ENCODE measurements around the gene ATXN7L3. TPM values are rescaled to one million over a fixed set of nuclear protein-coding genes. Genes with fewer than 3 reads are reported as not detected.
A peak's percentile ranks its signal among the peaks of the same experiment; 100 is the strongest.
"Not testable (repeated sequence)": the region's sequence is repeated elsewhere in the genome, so short reads cannot be mapped to it uniquely, and the experiment has no call there.

The ATXN7L3 gene, protein sequence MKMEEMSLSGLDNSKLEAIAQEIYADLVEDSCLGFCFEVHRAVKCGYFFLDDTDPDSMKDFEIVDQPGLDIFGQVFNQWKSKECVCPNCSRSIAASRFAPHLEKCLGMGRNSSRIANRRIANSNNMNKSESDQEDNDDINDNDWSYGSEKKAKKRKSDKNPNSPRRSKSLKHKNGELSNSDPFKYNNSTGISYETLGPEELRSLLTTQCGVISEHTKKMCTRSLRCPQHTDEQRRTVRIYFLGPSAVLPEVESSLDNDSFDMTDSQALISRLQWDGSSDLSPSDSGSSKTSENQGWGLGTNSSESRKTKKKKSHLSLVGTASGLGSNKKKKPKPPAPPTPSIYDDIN
- 10 to 100 TPM; 32.3 to 59.2 (median 50.3) TPM for total RNA-seq

DNA sequence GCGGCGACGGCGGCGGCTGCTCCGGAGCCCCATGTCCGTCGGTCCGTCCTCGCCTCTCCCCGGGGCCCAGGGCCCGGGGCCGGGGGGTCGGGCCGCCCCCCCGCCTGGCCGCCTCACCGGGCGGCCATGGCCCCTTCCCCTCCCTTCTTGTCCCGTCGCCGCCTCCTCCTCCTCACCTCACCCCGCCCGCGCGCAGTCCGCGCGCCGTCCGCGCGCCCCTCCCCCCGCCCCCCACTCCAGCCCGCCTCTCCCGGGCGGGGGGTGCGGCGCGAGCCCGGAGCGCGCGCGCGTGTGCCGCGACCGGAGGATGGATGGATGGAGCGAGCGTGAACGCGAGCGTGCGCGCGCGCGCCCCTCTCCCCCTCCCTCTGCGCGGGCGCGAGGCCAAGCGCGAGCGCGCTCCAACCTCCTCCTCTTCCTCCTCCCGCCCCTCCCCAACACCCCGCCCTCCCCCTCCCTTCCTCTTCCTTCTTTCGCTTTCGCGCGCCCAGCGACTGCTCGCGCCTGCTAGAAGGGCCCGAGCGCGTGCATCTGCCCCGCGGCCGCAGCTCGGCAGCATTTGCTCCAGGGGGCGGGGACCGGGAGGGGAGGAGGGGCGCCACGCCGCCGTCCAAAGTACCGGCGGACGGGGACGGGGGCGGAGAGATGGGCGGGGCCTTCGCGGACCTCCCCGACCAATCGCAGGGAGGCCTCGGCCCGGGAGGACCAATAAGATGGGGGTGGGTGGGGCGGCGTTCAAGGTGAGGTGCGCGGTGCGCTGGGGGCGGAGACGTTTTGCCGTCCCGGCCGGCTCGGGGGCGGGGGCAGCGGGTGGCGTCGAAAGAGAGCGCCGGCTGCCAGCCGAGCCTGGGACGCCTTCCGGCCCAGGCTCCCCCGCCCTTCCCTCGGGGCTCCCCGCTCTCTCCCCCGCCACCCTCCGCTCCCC lies at the start of gene ATXN7L3:
Gene ATXN7L3 (minus strand): TSS at position 332 of the 925 bp plus-strand sequence. CDS start 1,814 bp downstream, outside the sequence.
- in situ Hi-C loops (cut with MboI; ENCODE audit: low pct_unique_long_range_greater_than_20kb in 2 of 9, low sequenced_read_pairs in 9 of 9, unreplicated experiment in 9 of 9): loop anchor here in 3 of 9 experiments (25.0 kb wide), 1 partner anchor 137 kb away; the partner anchor contains the start of gene GRN (in 3 of the 3)
- Histone ChIP-seq H3K4me3 (peak within 1 kb of the TSS; percentile 70 to 99 (median 86)), H3K27ac (peak within 1 kb of the TSS; percentile 97 to 98), H3K4me1 (replicated peaks in 1 of 2) (peaks cover 15 to 16% of the 10 kb centered on the region in 2 donors)
- no CpG with 5 or more reads among the region's 126 CpGs for WGBS, 10 experiments
- ATAC-seq (replicated peaks in 6 of 8): peak; percentile 64 to 85 (median 78)

DNA sequence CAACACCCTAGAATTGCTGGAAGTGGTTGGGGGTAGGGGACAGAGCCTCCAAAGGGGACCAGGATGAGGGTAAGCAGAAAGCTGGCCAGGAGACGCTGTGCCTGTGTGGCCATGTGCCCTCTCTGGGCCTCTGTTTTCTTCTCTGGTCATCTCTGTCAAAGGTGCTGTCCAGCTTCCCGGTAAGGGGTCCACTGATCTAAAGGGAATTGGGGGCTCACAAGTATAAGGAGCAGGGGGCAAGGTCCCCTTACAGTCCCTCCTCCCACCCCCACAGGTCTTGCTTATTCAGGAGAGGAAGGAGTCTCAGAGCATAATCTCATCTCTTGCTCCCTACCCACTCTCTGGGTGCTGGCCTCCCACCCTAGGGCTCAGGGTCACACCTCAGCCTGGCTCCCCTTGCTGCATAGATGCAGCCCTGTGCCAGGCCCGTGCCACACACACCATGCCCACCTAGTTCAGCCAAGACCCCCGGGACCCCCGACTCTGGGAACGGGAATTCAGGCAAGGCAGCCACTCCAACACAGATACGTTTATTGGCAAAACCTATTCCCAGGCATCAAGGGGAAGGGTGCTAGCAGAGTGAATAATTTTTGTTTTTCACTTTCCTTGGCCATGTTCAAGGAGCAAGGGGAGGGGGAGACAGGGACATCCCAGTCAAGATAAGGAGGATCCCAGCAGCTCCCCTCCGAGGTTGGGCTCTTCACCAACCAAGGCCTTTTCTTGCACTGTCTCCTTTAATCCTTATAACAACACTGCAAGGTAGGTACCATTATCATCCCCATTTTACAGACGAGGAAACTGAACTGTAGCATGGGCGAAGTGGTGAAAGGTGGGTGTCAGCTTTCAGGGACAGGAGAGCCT lies 48.4 kb upstream of the ATXN7L3 start:
- peak in 1 of 8 experiments; percentile 44 for ATAC-seq (replicated peaks in 6 of 8)
- H3K27ac ChIP-seq: no peak overlapping the region
- 17 to 92% (median 83%) methylated on average over 2 to 4 of the region's 10 CpGs; no CpG with 5 or more reads in 6 of the 10 experiments for WGBS, 10 experiments
- peaks cover 0 to 6% of the 10 kb centered on the region in 2 donors for H3K4me1 ChIP-seq (replicated peaks in 1 of 2)
- H3K4me3 ChIP-seq: no peak overlapping the region
- in situ Hi-C loops (cut with MboI; ENCODE audit: low pct_unique_long_range_greater_than_20kb in 2 of 9, low sequenced_read_pairs in 9 of 9, unreplicated experiment in 9 of 9): no loop called here

DNA sequence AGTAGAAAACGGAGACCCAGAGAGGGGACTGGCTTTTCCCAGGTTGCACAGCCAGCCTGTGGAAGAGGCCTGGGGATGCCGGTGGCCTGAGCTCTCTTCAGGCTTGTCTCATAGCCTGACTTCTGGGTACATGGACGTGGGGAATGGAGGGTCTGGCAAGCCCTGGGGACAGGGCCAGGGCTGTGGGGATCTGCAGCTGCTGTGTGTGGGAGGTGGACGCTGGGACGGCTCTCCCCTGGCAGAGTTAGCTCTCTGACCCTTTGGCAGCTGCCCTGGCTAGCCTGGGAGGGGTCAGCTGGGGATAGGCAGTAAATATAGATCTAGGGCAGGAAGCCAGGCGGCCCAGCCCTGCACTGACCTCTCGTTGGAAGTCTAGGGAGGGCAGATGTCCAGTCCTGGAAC lies 47.8 kb upstream of the ATXN7L3 start:
- ATAC-seq (replicated peaks in 6 of 8): peak in 2 of 8 experiments; percentile 84 to 92
- Histone ChIP-seq H3K4me3 (no peak overlapping the region), H3K4me1 (replicated peaks in 1 of 2) (peaks cover 0 to 6% of the 10 kb centered on the region in 2 donors), H3K27ac (no peak overlapping the region)
- in situ Hi-C loops (cut with MboI; ENCODE audit: low pct_unique_long_range_greater_than_20kb in 2 of 9, low sequenced_read_pairs in 9 of 9, unreplicated experiment in 9 of 9): no loop called here
- 46 to 100% (median 78%) methylated on average over 1 to 2 of the region's 7 CpGs; no CpG with 5 or more reads in 6 of the 10 experiments for WGBS, 10 experiments

DNA sequence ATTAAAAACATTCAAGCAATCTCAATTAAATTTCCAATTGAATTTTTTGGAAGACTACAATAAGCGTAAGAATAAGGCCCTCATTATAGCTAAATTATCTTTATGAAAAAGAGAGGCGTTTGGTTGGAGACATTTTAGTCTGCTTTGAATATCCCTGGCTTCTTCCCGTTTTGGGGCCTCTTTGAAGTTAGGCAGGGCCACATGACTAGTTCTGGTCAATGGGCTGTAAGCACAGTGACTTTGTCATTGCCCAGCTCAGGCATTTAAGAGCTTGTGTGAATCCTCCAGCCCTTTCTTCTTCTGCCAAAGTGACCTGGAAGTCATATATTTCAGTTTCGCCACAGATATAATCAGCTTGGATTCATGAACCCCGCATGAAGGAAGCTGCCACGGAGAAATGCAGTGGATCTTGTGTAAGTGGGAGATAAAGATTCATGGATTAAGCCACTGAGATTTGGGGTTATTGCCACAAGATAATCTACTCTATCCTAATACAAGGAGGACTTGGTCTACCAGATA lies 41.5 kb upstream of the ATXN7L3 start:
- in situ Hi-C loops (cut with MboI; ENCODE audit: low pct_unique_long_range_greater_than_20kb in 2 of 9, low sequenced_read_pairs in 9 of 9, unreplicated experiment in 9 of 9): no loop called here
- no peak overlapping the region for H3K4me3 ChIP-seq
- no peak for ATAC-seq (replicated peaks in 6 of 8)
- H3K4me1 ChIP-seq (replicated peaks in 1 of 2): peaks cover 0 to 6% of the 10 kb centered on the region in 2 donors
- WGBS, 10 experiments: 36 to 88% (median 70%) methylated on average over 1 to 6 of the region's 6 CpGs
- H3K27ac ChIP-seq: no peak overlapping the region

DNA sequence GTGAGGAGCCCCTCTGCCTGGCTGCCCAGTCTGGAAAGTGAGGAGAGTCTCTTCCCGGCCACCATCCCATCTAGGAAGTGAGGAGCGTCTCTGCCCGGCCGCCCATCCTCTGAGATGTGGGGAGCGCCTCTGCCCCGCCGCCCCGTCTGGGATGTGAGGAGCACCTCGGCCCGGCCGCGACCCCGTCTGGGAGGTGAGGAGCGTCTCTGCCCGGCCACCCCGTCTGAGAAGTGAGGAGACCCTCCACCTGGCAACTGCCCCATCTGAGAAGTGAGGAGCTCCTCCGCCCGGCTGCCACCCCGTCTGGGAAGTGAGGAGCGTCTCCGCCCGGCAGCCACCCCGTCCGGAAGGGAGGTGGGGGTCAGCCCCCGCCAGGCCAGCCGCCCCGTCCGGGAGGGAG lies 38.2 kb upstream of the ATXN7L3 start:
- WGBS, 10 experiments: no CpG with 5 or more reads among the region's 28 CpGs
- in situ Hi-C loops (cut with MboI; ENCODE audit: low pct_unique_long_range_greater_than_20kb in 2 of 9, low sequenced_read_pairs in 9 of 9, unreplicated experiment in 9 of 9); ATAC-seq (replicated peaks in 6 of 8): not testable (repeated sequence)

DNA sequence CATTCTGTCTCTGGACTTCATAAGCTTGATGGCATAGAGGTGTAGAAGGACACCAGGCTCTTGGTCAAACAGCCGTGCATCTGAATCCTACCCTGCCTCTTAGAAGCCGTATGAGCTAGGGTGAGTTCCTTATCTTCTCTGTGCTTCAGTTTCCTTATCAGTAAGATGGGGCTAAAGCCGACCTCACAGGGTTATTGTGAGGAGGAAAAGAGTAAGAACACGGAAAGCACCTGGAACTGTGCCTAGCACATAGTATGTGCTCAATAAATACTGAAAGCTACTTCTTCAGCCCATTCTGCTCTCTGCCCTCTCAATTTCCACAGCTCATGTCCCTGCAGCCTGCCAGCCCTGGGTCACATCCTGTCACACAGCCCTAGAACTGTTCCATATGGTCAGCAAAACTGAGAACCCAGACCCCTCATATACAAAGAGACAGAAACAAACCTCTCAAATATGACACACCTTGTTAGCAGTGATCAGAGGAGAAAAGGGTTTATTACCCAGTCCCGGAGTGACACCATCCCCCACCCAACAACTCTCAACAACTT lies 36.8 kb upstream of the ATXN7L3 start:
- Histone ChIP-seq H3K4me3 (no peak overlapping the region), H3K4me1 (replicated peaks in 1 of 2) (no peaks in the 10 kb centered on the region), H3K27ac (no peak overlapping the region)
- in situ Hi-C loops (cut with MboI; ENCODE audit: low pct_unique_long_range_greater_than_20kb in 2 of 9, low sequenced_read_pairs in 9 of 9, unreplicated experiment in 9 of 9): no loop called here
- no peak for ATAC-seq (replicated peaks in 6 of 8)
- WGBS, 10 experiments: 0 to 100% (median 63%) methylated on average over 1 to 3 of the region's 5 CpGs; no CpG with 5 or more reads in 3 of the 10 experiments

More for the DNA sequence above, 38.2 kb upstream of the ATXN7L3 start:
- not testable (repeated sequence) for H3K27ac ChIP-seq; H3K4me1 ChIP-seq (replicated peaks in 1 of 2); H3K4me3 ChIP-seq

DNA sequence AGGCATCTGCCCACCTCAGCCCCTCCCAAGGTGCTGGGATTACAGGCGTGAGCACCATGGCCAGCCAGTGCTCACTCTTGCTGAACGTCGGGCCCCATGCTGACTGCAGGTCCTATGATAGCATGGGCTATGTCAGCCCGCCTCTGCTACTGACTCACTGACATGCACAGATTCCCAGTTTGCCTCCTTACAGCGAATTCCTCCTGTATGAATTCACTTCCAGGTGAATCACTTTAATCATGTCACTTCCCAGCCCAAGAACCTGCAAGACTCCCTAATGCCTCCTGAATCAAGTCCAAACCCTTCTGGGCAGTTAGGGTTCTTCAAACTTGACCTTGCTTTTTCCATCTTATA lies 35.9 kb upstream of the ATXN7L3 start:
- Histone ChIP-seq H3K4me1 (replicated peaks in 1 of 2) (no peaks in the 10 kb centered on the region), H3K27ac (no peak overlapping the region), H3K4me3 (no peak overlapping the region)
- in situ Hi-C loops (cut with MboI; ENCODE audit: low pct_unique_long_range_greater_than_20kb in 2 of 9, low sequenced_read_pairs in 9 of 9, unreplicated experiment in 9 of 9): no loop called here
- peak in 3 of 8 experiments; percentile 18 to 52 (median 41) for ATAC-seq (replicated peaks in 6 of 8)
- WGBS, 10 experiments: 14 to 83% (median 53%) methylated on average over 1 to 5 of the region's 5 CpGs; no CpG with 5 or more reads in 5 of the 10 experiments

DNA sequence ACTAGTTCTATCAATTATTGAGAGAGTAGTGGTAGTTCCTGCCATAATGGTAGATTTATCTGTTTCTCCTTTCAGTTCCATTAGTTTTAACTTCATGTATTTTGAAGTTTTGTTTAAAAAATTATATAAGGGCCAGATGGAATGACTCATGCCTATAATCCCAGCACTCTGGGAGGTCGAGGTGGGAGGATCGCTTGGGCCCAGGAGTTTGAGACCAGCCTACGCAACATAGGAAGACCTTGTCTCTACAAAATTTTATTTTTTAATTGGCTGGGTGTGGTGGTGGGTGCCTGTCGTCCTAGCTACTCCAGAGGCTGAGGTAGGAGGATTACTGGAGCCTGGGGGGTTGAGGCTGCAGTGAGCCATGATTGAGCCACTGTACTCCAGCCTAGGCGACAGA lies 33.9 kb upstream of the ATXN7L3 start:
- Histone ChIP-seq H3K4me3 (no peak overlapping the region), H3K4me1 (replicated peaks in 1 of 2) (no peaks in the 10 kb centered on the region), H3K27ac (no peak overlapping the region)
- in situ Hi-C loops (cut with MboI; ENCODE audit: low pct_unique_long_range_greater_than_20kb in 2 of 9, low sequenced_read_pairs in 9 of 9, unreplicated experiment in 9 of 9): no loop called here
- ATAC-seq (replicated peaks in 6 of 8): no peak
- WGBS, 10 experiments: 31 to 100% (median 78%) methylated on average over 1 to 5 of the region's 5 CpGs

DNA sequence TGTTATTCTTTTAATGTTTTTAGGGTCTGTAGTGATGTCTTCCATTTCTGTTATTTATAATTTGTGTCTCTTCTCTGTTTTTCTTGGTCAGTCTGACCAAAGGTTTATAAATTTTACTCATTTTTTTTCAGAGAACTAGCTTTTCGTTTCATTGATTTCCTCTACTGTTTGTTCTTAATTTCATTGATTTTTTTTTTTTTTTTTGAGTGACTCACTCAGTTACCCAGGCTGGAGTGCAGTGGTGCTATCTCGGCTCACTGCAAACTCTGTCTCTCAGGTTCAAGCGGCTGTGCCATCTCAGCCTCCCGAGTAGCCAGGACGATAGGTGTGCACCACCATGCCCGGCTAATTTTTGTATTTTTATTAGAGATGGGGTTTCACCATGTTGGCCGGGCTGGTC lies 32.4 kb upstream of the ATXN7L3 start:
- Histone ChIP-seq H3K4me3 (no peak overlapping the region), H3K27ac (no peak overlapping the region), H3K4me1 (replicated peaks in 1 of 2) (no peaks in the 10 kb centered on the region)
- WGBS, 10 experiments: 42 to 88% (median 76%) methylated on average over 1 to 7 of the region's 7 CpGs
- no peak for ATAC-seq (replicated peaks in 6 of 8)
- in situ Hi-C loops (cut with MboI; ENCODE audit: low pct_unique_long_range_greater_than_20kb in 2 of 9, low sequenced_read_pairs in 9 of 9, unreplicated experiment in 9 of 9): no loop called here

DNA sequence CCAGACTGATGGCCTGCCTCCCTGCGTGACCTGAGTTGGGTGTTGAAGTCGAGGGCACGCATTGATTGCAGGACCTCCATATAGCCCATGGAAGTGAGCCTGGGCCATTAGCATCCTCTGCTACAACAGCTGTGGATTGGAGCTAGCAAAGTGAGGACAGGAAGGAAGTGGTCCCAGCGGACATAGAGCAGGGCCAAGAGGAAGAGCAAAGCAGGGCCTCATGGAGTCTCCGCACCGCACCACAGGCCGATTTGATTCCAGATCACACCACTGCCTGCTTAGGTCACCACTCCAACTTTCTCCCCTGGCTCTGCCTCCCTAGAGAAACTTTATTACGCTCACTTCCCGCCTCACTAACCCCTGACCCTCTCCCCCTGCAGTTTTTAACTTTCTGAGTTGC lies 30.5 kb upstream of the ATXN7L3 start:
- Histone ChIP-seq H3K27ac (no peak overlapping the region), H3K4me3 (no peak overlapping the region), H3K4me1 (replicated peaks in 1 of 2) (no peaks in the 10 kb centered on the region)
- in situ Hi-C loops (cut with MboI; ENCODE audit: low pct_unique_long_range_greater_than_20kb in 2 of 9, low sequenced_read_pairs in 9 of 9, unreplicated experiment in 9 of 9): no loop called here
- ATAC-seq (replicated peaks in 6 of 8): no peak
- 20 to 85% (median 71%) methylated on average over 1 to 5 of the region's 9 CpGs; no CpG with 5 or more reads in 2 of the 10 experiments for WGBS, 10 experiments

DNA sequence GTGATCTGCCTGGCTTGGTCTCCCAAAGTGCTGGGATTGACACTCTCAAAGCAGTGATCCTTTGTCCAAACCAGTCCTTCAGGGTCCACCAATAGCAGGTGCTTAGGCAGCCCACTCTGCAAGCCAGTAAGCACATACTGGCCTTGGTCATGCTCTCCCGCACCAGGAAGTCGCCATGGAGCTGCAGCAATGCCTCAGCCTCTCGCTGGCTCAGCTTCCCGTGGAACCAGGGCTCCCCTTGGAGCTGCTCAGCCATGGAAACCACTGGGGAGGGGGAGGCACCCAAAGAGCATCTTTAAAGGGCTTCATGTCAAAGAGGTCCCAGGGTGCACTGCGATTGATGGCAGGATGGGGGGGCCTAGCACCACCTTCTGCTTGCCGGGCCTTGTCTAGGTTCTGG lies 29.4 kb upstream of the ATXN7L3 start:
- Histone ChIP-seq H3K4me1 (replicated peaks in 1 of 2) (no peaks in the 10 kb centered on the region), H3K27ac (no peak overlapping the region), H3K4me3 (no peak overlapping the region)
- peak in 1 of 8 experiments; percentile 77 for ATAC-seq (replicated peaks in 6 of 8)
- 80 to 100% (median 100%) methylated on average over 1 to 2 of the region's 6 CpGs; no CpG with 5 or more reads in 7 of the 10 experiments for WGBS, 10 experiments
- in situ Hi-C loops (cut with MboI; ENCODE audit: low pct_unique_long_range_greater_than_20kb in 2 of 9, low sequenced_read_pairs in 9 of 9, unreplicated experiment in 9 of 9): loop anchor here in 3 of 9 experiments (10.0 kb wide), 3 partner anchors 76 to 96 kb away; partner anchors contain the start of genes RUNDC3A (in 1 of the 3) and SLC25A39 (in 1 of the 3)

Data from motor neuron (in vitro differentiated cells).